Measurements from ENCODE around the gene LINGO1.

LINGO1 gene

DNA sequence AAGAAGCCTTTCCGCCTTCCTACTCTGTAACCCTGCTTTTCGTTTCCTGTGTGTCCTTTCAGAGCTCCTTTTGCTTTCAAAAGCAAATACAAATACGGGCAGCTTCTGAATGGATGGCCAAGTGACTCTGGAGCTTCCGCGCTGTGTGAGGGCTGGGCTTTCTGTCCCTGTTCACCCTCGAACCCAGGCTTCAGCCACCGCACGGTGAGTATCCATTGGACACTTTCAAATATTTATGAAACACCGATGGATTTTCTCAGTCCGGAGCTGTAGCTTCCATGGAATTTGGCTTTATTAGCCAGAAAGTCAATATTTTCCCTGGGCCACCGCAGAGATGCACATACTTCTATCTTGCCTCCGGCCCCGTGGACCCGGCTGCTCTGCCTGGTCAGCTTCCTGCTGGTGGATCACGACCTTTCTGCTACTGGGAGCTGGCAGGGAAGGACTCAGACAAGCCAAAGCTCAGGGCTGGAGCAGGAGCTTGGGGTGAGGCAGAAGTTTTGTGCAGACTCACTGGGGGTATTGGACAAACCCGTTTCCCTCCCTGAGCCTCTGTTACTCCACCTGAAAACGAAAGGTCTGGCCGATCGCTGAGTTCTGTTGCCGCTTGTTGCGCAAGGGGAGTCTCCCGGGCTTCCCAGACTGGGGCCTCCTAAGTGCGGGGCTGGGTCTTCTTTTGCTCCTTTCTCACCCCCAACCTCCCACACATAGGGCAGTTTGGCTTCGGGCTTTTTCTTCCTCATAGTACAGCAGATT lies 63.6 kb downstream of the LINGO1 start:
- no peak for DNase-seq (ENCODE audit: low spot score)

GRCh38 chr15:77568014-77568972 lies 64.4 kb downstream of the LINGO1 start:
- no peak for DNase-seq (ENCODE audit: low spot score)

GRCh38 chr15:77567202-77567601 lies 65.5 kb downstream of the LINGO1 start:
- no peak for DNase-seq (ENCODE audit: low spot score)

GRCh38 chr15:77566092-77566491 lies 66.6 kb downstream of the LINGO1 start:
- DNase-seq (ENCODE audit: low spot score), result no peak

GRCh38 chr15:77565378-77565915 lies 67.3 kb downstream of the LINGO1 start:
- no peak for DNase-seq (ENCODE audit: low spot score)

GRCh38 chr15:77564938-77565337 lies 67.8 kb downstream of the LINGO1 start:
- DNase-seq (ENCODE audit: low spot score), result no peak

- DNase-seq (ENCODE audit: low spot score), result no peak
These were observed 68.4 kb downstream of the LINGO1 start for GRCh38 chr15:77564341-77564740.

DNA sequence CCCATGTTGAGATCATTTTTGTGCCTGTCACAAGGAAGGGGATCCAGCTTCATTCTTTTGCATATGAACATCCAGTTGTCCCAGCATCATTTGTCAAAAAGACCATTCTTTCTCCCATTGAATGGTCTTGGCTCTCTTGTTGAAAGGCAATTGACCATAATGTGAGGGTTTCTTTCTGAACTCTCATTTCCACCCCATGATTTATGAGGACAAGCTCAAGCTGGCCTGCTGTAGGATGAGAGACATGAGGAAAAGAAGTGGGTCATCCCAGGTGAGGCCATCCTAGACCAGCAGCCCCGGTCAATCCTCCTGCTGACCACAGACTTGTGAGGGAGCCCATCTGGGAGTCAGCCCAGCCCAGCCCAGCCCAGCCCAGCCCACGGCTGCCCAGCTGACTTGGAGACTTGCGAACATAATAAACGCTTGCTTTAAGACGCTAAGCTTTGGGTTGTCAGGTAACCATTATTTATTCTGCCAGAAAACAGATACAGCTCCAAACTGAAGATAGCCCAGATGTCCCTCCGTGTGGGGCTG lies 69.0 kb downstream of the LINGO1 start:
- DNase-seq (ENCODE audit: low spot score), result no peak

All from iPS-NIHi11 (cell line).